ENCODE measurements around the gene KCNE1. TPM values are rescaled to one million over a fixed set of nuclear protein-coding genes. Genes with fewer than 3 reads are reported as not detected.
"Not testable (repeated sequence)": the region's sequence is repeated elsewhere in the genome, so short reads cannot be mapped to it uniquely, and the experiment has no call there.

KCNE1 gene
- total RNA-seq, 1 donor, result 1.2 TPM

DNA sequence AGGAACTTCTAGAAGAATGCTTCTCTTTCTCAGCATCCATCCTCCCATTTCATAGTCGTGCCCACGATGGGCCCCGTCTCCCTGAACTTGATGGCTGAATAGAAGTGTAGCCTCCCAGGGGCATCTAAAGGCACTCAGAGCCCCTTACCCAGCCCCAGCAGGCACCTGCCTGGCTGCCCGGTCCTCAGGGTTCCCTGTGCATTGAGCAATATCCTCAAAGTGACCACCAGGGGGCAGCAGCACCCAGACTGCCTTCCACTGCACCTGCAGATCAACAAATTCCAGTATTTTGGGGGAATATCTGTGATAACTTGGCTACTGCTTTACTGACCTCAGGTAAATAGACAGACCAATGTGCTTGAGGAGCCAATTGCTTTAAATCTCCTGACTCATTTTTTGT, 68.5 kb downstream of the KCNE1 start:
- not testable (repeated sequence) for H3K27me3 ChIP-seq (ENCODE audit: insufficient read depth, low read length); H3K4me1 ChIP-seq (ENCODE audit: insufficient read depth, low read length); H3K9me3 ChIP-seq (ENCODE audit: low read depth, low read length); H3K4me3 ChIP-seq (ENCODE audit: low read length)

DNA sequence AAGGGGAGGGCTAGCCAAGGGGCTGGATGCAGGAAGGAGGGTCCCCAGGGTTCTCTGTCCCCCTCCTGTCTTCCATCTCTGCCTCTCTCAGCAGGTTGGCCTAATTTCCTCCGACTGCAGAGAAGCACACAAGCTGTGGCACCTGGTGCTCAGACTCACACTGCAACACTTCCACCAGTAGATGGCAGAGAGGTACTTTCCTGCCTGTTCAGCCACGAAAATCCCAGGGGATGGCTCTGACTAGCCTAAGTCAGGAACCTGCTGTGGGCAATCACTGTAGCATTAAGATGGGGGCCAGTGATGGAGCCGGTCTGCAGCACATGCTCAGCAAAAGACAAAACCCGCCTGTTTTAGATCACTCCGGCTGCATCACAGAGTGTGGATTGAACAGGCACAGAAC, 82.3 kb downstream of the KCNE1 start:
- H3K27me3 ChIP-seq (ENCODE audit: insufficient read depth, low read length); H3K4me3 ChIP-seq (ENCODE audit: low read length): not testable (repeated sequence)

DNA sequence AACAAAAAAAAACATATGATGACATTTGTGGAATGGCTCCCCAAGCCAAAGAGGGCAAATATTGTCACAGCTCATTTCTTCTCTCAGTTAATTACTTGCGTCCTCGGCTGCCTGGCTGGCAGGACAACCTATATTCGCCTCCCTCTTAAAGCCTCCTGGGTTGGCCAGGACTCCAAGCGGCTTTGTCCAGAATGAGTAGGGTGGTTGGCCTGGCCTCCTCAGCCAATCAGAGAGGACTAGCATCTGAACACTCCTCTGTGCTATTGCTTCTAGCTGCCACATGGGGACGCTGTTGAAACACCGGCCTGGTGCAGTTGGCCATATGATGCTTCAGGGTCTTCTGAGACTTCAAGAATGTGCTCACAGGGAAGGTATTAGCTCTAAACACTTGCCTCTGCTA, 83.6 kb downstream of the KCNE1 start:
- H3K4me3 ChIP-seq (ENCODE audit: low read length); H3K4me1 ChIP-seq (ENCODE audit: insufficient read depth, low read length); H3K27me3 ChIP-seq (ENCODE audit: insufficient read depth, low read length); H3K9me3 ChIP-seq (ENCODE audit: low read depth, low read length): not testable (repeated sequence)

More for the DNA sequence above, 82.3 kb downstream of the KCNE1 start:
- not testable (repeated sequence) for H3K9me3 ChIP-seq (ENCODE audit: low read depth, low read length); H3K4me1 ChIP-seq (ENCODE audit: insufficient read depth, low read length)

DNA sequence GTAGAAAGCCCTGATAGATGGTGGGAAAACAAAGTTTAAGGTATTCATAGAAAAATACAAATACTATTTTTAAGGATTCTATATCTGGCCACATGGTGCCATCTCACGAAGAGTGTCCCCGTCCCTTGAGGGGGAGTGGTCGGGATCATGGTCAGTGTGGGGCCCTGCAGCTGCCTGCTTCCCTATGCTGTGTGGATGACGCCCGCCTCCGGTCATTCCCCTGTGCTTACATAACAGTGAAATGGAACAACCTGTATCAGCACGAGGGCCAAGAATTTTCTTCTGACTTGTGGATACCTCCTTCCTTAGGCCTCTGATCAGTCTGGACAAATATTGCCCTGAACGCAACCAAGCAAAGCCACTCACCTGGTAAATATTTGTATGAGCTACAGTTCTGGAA, 84.7 kb downstream of the KCNE1 start:
- not testable (repeated sequence) for H3K4me1 ChIP-seq (ENCODE audit: insufficient read depth, low read length); H3K9me3 ChIP-seq (ENCODE audit: low read depth, low read length); H3K4me3 ChIP-seq (ENCODE audit: low read length); H3K27me3 ChIP-seq (ENCODE audit: insufficient read depth, low read length)

DNA sequence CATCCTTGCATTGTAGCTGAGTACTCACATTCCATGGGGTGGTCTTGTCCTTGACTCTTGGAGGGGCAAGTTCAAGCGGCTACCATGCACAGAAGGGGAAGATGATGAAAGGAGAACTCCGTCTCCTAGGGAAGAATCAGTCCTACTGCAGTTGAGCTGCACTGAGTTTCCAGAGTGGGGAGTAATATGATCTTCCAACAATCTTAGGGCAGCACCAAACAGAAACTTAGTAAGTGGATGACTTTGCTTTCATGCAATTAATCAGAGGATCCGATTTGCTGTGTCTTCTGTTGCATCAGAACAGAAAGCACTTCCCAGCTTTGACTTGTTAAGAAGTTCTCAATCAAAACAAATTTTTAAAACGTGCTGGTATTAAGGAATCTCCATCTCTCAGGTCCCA, 88.2 kb downstream of the KCNE1 start, which contains the start of gene SMIM34:
SMIM34 (minus strand) TSS at position 147 of the 400 bp plus-strand sequence; CDS start at position 35, 112 bp downstream.
- not testable (repeated sequence) for H3K27me3 ChIP-seq (ENCODE audit: insufficient read depth, low read length); H3K4me1 ChIP-seq (ENCODE audit: insufficient read depth, low read length); H3K9me3 ChIP-seq (ENCODE audit: low read depth, low read length); H3K4me3 ChIP-seq (ENCODE audit: low read length)

DNA sequence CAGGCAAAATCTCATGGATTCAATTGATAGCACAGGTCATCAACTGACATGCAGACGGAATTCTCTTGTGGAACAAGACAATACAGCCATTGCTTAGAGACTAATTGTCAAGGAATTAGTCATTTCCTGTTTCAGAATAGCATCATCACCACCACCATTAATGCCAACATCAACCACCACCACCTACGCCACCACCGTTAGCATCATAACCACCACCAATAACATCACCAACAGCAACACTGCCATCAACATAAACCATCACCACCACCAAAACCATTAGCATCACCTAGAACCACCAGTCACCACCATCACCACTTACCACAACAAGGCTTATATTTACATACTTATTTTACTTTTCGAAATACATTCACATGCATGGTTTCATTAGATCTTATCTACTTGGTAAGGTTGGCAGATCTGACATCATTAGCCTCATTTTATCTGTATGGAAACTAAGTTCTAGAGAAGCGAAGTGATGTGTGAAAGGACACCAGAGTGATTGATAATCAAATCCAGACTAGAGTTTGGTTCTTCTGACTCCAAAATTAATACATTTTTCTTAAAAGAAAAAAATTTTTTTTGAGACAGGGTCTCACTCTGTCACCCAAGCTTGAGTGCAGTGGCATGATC, 94.4 kb downstream of the KCNE1 start:
- H3K27me3 ChIP-seq (ENCODE audit: insufficient read depth, low read length); H3K4me1 ChIP-seq (ENCODE audit: insufficient read depth, low read length); H3K4me3 ChIP-seq (ENCODE audit: low read length); H3K9me3 ChIP-seq (ENCODE audit: low read depth, low read length): not testable (repeated sequence)

DNA sequence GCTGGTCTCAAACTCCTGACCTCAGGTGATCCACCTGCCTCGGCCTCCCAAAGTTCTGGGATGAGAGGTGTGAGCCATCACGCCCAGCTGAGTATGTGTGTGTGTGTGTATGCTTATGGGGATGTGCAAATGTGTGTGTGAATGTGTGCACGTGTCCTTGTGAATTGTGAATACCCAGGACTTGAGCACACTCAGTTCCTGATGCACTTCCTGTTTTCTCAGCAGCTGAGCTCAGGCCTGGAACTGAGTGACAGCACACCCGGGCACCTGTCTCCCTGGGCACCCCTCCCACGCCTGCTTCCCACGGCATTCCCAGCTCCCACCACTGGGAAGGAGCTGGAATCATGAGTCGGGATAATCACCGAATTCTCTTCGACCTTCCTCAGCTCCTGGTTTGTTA, 104.7 kb downstream of the KCNE1 start:
- H3K9me3 ChIP-seq (ENCODE audit: low read depth, low read length); H3K4me1 ChIP-seq (ENCODE audit: insufficient read depth, low read length); H3K4me3 ChIP-seq (ENCODE audit: low read length); H3K27me3 ChIP-seq (ENCODE audit: insufficient read depth, low read length): not testable (repeated sequence)

DNA sequence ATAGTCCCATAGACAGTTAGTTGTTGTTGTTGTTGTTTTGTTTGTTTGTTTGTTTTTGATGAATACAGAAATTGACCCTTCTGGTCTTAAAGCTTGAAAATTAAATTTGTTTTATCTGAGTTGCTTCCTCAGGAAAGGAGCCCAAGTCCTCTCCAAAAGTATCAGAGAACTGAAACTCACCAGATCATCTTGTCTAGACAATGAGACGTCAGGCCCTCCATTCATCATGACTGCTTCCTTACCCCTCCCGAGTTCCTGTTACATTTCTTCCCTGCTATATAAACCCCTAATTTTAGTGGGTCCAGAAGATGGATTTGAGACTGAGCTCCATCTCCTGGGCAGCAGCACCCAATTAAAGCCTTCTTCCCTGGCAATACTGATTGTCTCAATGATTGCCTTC, 105.3 kb downstream of the KCNE1 start:
- H3K27me3 ChIP-seq (ENCODE audit: insufficient read depth, low read length); H3K4me3 ChIP-seq (ENCODE audit: low read length); H3K9me3 ChIP-seq (ENCODE audit: low read depth, low read length); H3K4me1 ChIP-seq (ENCODE audit: insufficient read depth, low read length): not testable (repeated sequence)

DNA sequence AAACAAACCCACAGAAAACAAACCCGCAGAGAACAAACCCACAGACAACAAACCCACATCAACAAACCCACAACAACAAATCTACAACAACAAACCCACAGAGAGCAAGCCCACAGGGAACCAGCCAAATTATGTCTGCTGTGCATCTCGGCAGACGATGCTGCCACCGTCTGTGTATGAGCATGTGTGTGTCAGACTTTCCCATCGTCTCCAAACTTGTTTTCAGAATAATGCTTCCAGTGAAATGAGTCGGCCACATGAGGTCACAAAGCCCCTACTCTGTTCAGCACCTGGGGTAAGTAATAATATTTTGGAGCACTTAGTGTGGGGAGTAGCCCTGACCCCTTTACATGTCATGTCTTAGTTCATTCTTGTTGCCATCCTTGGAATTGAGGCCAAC, 105.9 kb downstream of the KCNE1 start:
- not testable (repeated sequence) for H3K9me3 ChIP-seq (ENCODE audit: low read depth, low read length); H3K4me1 ChIP-seq (ENCODE audit: insufficient read depth, low read length); H3K4me3 ChIP-seq (ENCODE audit: low read length); H3K27me3 ChIP-seq (ENCODE audit: insufficient read depth, low read length)

DNA sequence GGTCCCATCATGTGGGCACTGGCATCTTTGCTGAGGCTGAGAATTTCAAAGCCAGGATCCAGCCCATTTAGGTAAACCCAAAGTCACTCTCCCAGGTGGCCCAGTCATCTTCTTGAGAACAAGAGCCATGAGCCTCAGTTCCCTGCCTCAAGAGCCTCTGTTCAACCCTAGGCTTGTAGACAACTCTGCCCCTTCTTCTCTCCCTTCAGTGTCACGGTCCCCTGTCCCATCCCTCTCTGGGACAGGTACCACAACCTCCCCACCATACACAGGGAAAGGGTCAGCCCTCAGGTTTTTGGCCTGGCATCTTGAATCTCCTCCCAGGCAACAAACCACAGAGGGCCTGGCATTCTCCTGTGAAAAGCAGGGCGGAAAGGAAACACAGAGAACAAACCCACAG, 106.3 kb downstream of the KCNE1 start:
- H3K27me3 ChIP-seq (ENCODE audit: insufficient read depth, low read length); H3K4me3 ChIP-seq (ENCODE audit: low read length); H3K4me1 ChIP-seq (ENCODE audit: insufficient read depth, low read length): not testable (repeated sequence)

DNA sequence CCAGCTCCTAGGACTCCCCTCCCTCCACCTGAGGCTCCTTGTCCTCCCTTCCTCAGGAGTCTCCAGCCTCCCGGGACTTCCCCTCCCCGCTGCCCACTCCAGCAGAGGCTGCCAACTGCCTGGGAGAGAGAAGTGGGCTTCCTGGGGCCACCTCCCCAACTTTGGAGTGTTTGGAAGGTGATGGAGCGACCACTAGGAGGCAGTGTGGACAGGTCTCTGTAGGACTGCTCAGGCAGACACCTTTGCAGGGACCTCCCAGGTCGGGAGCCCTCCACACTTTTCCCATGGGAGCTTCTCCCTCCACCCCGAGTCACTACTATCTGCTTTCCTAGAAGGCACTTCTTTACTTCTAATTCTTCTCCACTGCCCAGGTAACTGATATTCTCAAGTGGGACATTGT, 107.3 kb downstream of the KCNE1 start:
- H3K4me1 ChIP-seq (ENCODE audit: insufficient read depth, low read length); H3K9me3 ChIP-seq (ENCODE audit: low read depth, low read length); H3K4me3 ChIP-seq (ENCODE audit: low read length); H3K27me3 ChIP-seq (ENCODE audit: insufficient read depth, low read length): not testable (repeated sequence)

More for the DNA sequence above, 106.3 kb downstream of the KCNE1 start:
- H3K9me3 ChIP-seq (ENCODE audit: low read depth, low read length), result not testable (repeated sequence)

DNA sequence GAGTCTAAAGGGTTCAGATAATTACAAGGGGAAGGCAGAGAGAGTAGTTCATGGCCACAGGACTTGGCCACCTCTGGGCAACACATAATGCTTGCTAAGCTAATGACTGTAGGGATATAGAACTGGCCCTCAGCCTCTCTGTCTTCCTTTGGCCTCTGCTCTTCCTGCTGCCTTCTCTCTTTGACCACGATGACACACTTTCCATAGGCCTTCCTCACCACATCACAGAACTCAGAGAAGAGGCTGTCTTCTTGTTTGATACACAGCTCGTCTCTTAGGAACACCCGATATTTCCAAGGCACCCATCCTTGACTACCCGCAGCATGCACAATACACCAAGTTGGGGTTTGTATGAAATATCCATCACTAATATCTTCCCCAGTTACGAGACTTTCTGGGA, 111.5 kb downstream of the KCNE1 start:
- H3K4me1 ChIP-seq (ENCODE audit: insufficient read depth, low read length); H3K4me3 ChIP-seq (ENCODE audit: low read length); H3K27me3 ChIP-seq (ENCODE audit: insufficient read depth, low read length); H3K9me3 ChIP-seq (ENCODE audit: low read depth, low read length): not testable (repeated sequence)

Other genes with a start within 250 kb of the KCNE1 start
- not detected for gene KCNE2, start 148.2 kb downstream of the KCNE1 start, total RNA-seq
- gene SMIM11, start 136.7 kb downstream of the KCNE1 start, total RNA-seq, result 2.1 TPM
- gene SMIM34, start 88.3 kb downstream of the KCNE1 start, total RNA-seq, result not detected
- gene RCAN1, start 102.9 kb upstream of the KCNE1 start, total RNA-seq, result 6.2 TPM
- gene CLIC6, start 156.8 kb upstream of the KCNE1 start, total RNA-seq, result 0.10 TPM